OCI-LY1 (cell line): ENCODE data around the gene UXT.

Experiments used
- H2AFZ ChIP-seq: fragments of 200-600 bp; sonication (generic), shearing (Covaris generic); 2 replicates; pipeline ENCODE4 v1.6.0; 2014; ENCODE audit warnings: antibody characterized with exemption, mild to moderate bottlenecking, low read length
- H3F3A ChIP-seq: fragments of 200-600 bp; sonication (generic), shearing (Covaris generic); 2 replicates; pipeline ENCODE4 v1.6.0; 2014; ENCODE audit warnings: mild to moderate bottlenecking, antibody characterized with exemption, low read length, moderate library complexity; ENCODE audit not compliant: insufficient read depth
- H3K27ac ChIP-seq: fragments of 200-600 bp; sonication (generic); 2 replicates; pipeline ENCODE4 v1.5.1; 2014; ENCODE audit warnings: low read length, mixed run types, mild to moderate bottlenecking, low read depth; ENCODE audit not compliant: poor library complexity, severe bottlenecking
- H3K27me3 ChIP-seq: fragments of 200-600 bp; sonication (generic); 2 replicates; pipeline ENCODE4 v1.6.0; 2014; ENCODE audit warnings: antibody characterized with exemption, mild to moderate bottlenecking, low read length, moderate library complexity; ENCODE audit not compliant: insufficient read depth
- H3K36me3 ChIP-seq: fragments of 200-600 bp; sonication (generic); 2 replicates; pipeline ENCODE4 v1.6.1; 2014; ENCODE audit warnings: mild to moderate bottlenecking, antibody characterized with exemption, low read length, moderate library complexity, mixed read lengths; ENCODE audit not compliant: insufficient read depth
- H3K4me1 ChIP-seq: fragments of 200-600 bp; sonication (generic); 2 replicates; pipeline ENCODE4 v1.5.1; 2014; ENCODE audit warnings: mild to moderate bottlenecking, low read length, moderate library complexity; ENCODE audit not compliant: insufficient read depth, severe bottlenecking
- H3K4me2 ChIP-seq: fragments of 200-600 bp; sonication (generic), shearing (Covaris generic); 2 replicates; pipeline ENCODE4 v1.6.1; 2014; ENCODE audit warnings: low read length
- H3K4me3 ChIP-seq: fragments of 200-600 bp; sonication (generic); 2 replicates; pipeline ENCODE4 v1.5.1; 2014; ENCODE audit warnings: low read length, low read depth, mild to moderate bottlenecking, mixed read lengths; ENCODE audit not compliant: poor library complexity, severe bottlenecking
- H3K79me2 ChIP-seq: fragments of 200-600 bp; shearing (Covaris generic); 2 replicates; pipeline ENCODE4 v1.6.1; 2016; ENCODE audit warnings: mixed run types, low read length, mixed read lengths; ENCODE audit not compliant: insufficient read depth
- H3K9ac ChIP-seq: fragments of 200-600 bp; sonication (generic), shearing (Covaris generic); 2 replicates; pipeline ENCODE4 v1.6.1; 2014; ENCODE audit warnings: mild to moderate bottlenecking, low read length, mixed read lengths
- H3K9me2 ChIP-seq: fragments of 200-600 bp; sonication (generic), shearing (Covaris generic); 2 replicates; pipeline ENCODE4 v1.6.1; 2014; ENCODE audit warnings: low read depth, mild to moderate bottlenecking, low read length, mixed read lengths
- H3K9me3 ChIP-seq: fragments of 200-600 bp; shearing (Covaris generic); 2 replicates; pipeline ENCODE4 v1.6.1; 2014; ENCODE audit warnings: low read length, mixed read lengths
- H4K20me1 ChIP-seq: fragments of 200-600 bp; sonication (generic), shearing (Covaris generic); 2 replicates; pipeline ENCODE4 v1.6.0; 2016; ENCODE audit warnings: mild to moderate bottlenecking, low read length; ENCODE audit not compliant: insufficient read depth
- EZH2 ChIP-seq: fragments of 200-600 bp; sonication (generic), shearing (Covaris generic); IDR thresholded peaks from 2 replicates; pipeline ENCODE4 v1.8.0; 2017; ENCODE audit warnings: borderline replicate concordance, mixed run types, mild to moderate bottlenecking, antibody characterized with exemption, low read length, moderate library complexity, mixed read lengths
- TF ChIP-seq, protein P1 (sequence below): fragments of 200-600 bp; sonication (generic), shearing (Covaris generic); IDR thresholded peaks from 2 replicates; pipeline ENCODE4 v1.5.1; 2017; ENCODE audit warnings: mild to moderate bottlenecking, antibody characterized with exemption, low read length, moderate library complexity, mixed read lengths

Gene UXT

DNA sequence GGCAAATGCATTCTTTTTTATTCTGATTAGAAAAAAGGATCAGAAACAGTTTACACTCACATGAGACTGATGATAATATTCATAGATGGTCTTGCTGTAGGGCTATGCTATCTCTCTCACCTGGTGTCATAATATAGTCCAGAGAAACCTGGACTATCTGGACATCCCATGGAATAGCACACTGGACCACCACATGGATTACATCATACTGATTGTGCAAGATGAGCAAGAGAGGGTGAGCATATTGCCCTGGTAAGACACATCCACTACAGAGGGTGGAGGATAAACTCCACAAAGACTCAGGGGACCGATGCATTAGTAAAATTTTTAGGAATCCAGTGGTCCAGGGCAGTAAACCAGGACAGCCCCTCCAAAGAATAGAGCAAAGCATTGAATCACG, 47.5 kb downstream of the UXT start:
- no peak overlapping the region for H3K4me2 ChIP-seq
- H2AFZ ChIP-seq, result no peak overlapping the region
- no peaks in the 10 kb centered on the region for H3K9me3 ChIP-seq
- TF ChIP-seq EZH2, result no peak
- TF ChIP-seq, protein P1, sequence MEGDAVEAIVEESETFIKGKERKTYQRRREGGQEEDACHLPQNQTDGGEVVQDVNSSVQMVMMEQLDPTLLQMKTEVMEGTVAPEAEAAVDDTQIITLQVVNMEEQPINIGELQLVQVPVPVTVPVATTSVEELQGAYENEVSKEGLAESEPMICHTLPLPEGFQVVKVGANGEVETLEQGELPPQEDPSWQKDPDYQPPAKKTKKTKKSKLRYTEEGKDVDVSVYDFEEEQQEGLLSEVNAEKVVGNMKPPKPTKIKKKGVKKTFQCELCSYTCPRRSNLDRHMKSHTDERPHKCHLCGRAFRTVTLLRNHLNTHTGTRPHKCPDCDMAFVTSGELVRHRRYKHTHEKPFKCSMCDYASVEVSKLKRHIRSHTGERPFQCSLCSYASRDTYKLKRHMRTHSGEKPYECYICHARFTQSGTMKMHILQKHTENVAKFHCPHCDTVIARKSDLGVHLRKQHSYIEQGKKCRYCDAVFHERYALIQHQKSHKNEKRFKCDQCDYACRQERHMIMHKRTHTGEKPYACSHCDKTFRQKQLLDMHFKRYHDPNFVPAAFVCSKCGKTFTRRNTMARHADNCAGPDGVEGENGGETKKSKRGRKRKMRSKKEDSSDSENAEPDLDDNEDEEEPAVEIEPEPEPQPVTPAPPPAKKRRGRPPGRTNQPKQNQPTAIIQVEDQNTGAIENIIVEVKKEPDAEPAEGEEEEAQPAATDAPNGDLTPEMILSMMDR, result no peak
- H3K4me3 ChIP-seq, result no peak overlapping the region
- H3K27ac ChIP-seq, result no peak overlapping the region
- no peaks in the 10 kb centered on the region for H4K20me1 ChIP-seq
- H3K9me2 ChIP-seq, result no peaks in the 10 kb centered on the region
- H3K79me2 ChIP-seq, result no peaks in the 10 kb centered on the region
- no peaks in the 10 kb centered on the region for H3K4me1 ChIP-seq
- H3F3A ChIP-seq, result no peaks in the 10 kb centered on the region
- no peaks in the 10 kb centered on the region for H3K36me3 ChIP-seq
- no peaks in the 10 kb centered on the region for H3K27me3 ChIP-seq
- no peak overlapping the region for H3K9ac ChIP-seq

DNA sequence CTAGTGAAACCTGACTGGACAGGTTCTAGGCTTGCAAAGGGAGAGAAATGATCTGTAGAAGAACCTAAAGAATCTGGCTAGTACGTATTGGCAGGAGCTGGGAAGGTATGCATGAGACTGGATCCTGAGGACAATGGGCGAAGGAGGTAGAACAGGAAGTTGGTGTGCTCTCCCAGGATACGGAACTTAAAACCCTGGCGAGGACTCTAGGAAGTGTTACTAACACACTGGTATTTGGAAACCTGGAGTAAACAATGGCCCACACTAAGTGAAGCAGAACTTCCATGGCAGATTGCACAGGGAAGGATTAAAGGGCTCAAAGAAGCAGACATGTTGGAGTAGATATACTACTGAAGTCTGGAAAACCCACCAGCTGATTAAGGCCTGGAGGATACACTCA, 48.5 kb downstream of the UXT start:
- no peaks in the 10 kb centered on the region for H3K79me2 ChIP-seq
- no peaks in the 10 kb centered on the region for H3K36me3 ChIP-seq
- TF ChIP-seq, protein P1, result no peak
- TF ChIP-seq EZH2, result no peak

DNA sequence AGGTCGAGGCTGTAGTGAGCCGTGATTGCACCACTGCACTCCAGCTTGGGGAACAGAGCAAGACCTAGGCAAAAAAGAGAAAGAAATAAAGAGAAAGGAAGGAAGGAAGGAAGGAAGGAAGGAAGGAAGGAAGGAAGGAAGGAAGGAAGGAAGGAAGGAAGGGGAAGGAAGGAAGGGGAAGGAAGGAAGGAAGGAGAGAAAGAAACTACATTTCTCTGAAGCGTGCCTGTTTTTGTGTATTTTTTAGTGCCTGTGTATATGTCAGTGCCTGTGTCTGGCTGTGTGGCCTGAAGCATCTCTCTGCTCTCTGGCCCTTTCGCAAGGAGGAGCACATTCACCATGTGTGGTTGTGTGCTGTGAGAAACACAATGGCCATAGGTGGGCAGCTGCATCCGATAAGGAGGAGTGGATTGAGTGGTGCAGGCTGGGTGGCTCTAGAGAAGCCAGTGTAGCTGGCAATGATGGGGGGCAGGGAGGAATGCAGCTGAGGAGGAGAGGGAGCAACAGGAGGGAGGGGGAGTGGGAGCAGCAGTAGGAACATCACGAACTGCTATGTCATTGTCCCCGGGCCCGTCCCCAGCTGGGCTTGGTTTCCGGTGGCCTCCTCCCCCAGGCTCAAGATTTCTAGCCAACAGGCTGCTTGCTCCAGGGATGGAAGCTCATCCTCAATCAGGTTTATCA, 50.7 kb downstream of the UXT start:
- H3K36me3 ChIP-seq, result no peaks in the 10 kb centered on the region
- H3K9me3 ChIP-seq, result no peaks in the 10 kb centered on the region
- no peaks in the 10 kb centered on the region for H3K27me3 ChIP-seq
- H3K4me1 ChIP-seq, result no peaks in the 10 kb centered on the region
- no peaks in the 10 kb centered on the region for H3F3A ChIP-seq
- no peaks in the 10 kb centered on the region for H3K79me2 ChIP-seq
- no peak overlapping the region for H3K9ac ChIP-seq
- H3K4me3 ChIP-seq, result no peak overlapping the region
- TF ChIP-seq, protein P1, result no peak
- no peak for TF ChIP-seq EZH2
- no peaks in the 10 kb centered on the region for H3K9me2 ChIP-seq
- no peak overlapping the region for H2AFZ ChIP-seq
- no peaks in the 10 kb centered on the region for H4K20me1 ChIP-seq
- H3K4me2 ChIP-seq, result no peak overlapping the region
- H3K27ac ChIP-seq, result no peak overlapping the region

More for the DNA sequence above, 48.5 kb downstream of the UXT start:
- H3K27ac ChIP-seq, result no peak overlapping the region
- H3K9me3 ChIP-seq, result no peaks in the 10 kb centered on the region
- no peak overlapping the region for H2AFZ ChIP-seq
- H4K20me1 ChIP-seq, result no peaks in the 10 kb centered on the region
- H3K4me1 ChIP-seq, result no peaks in the 10 kb centered on the region
- no peak overlapping the region for H3K4me3 ChIP-seq
- H3K9me2 ChIP-seq, result no peaks in the 10 kb centered on the region
- no peaks in the 10 kb centered on the region for H3K27me3 ChIP-seq
- no peak overlapping the region for H3K9ac ChIP-seq
- no peak overlapping the region for H3K4me2 ChIP-seq
- H3F3A ChIP-seq, result no peaks in the 10 kb centered on the region
